Liver (tissue), 9 donors: Measurements from ENCODE around the gene WDR27. TPM values are rescaled to one million over a fixed set of nuclear protein-coding genes. Genes with fewer than 3 reads are reported as not detected.

ENCODE experiments used
- DNase-seq: peaks from one replicate; pipeline ENCODE4 v3.0.0-alpha.2; 2017; ENCODE audit warnings: low spot score
- H3K27ac ChIP-seq, 2 donors: one replicate each; pipeline ENCODE4 v1.7.0; 2013; ENCODE audit warnings: inconsistent platforms in 2 of 2, low read length in 2 of 2, control low read depth in 1 of 2, low read depth in 1 of 2, mild to moderate bottlenecking in 1 of 2
- H3K27me3 ChIP-seq, 4 donors: one replicate each; pipeline versions ENCODE4 v1.6.1 to v1.7.0; 2013; ENCODE audit warnings: low read length in 3 of 4, inconsistent platforms in 1 of 4, mild to moderate bottlenecking in 1 of 4, moderate library complexity in 1 of 4; ENCODE audit not compliant: control insufficient read depth in 4 of 4, insufficient read depth in 4 of 4
- H3K36me3 ChIP-seq, 4 donors: one replicate each; pipeline versions ENCODE4 v1.6.1 to v1.7.0; 2013; ENCODE audit warnings: low read length in 3 of 4, mild to moderate bottlenecking in 3 of 4, low read depth in 1 of 4, moderate library complexity in 1 of 4; ENCODE audit not compliant: control insufficient read depth in 4 of 4, insufficient read depth in 3 of 4
- H3K4me1 ChIP-seq, 4 donors: one replicate each; pipeline versions ENCODE4 v1.6.1 to v1.7.0; 2013; ENCODE audit warnings: low read length in 3 of 4, mild to moderate bottlenecking in 3 of 4, moderate library complexity in 1 of 4; ENCODE audit not compliant: control insufficient read depth in 4 of 4, insufficient read depth in 4 of 4
- H3K4me3 ChIP-seq, 3 donors: one replicate each; pipeline versions ENCODE4 v1.6.1 to v1.7.0; 2013; ENCODE audit warnings: low read length in 3 of 3, control low read depth in 1 of 3, low read depth in 1 of 3, mild to moderate bottlenecking in 1 of 3
- H3K9ac ChIP-seq, 2 donors: one replicate each; pipeline ENCODE4 v1.7.0; 2013; ENCODE audit warnings: low read length in 2 of 2, mild to moderate bottlenecking in 2 of 2, moderate library complexity in 2 of 2, control low read depth in 1 of 2, low read depth in 1 of 2
- H3K9me3 ChIP-seq, 4 donors: one replicate each; pipeline versions ENCODE4 v1.6.1 to v1.7.0; 2013; ENCODE audit warnings: low read length in 3 of 4; ENCODE audit not compliant: control insufficient read depth in 4 of 4
- EGR1 ChIP-seq, 2 donors: IDR thresholded peaks; 2 replicates each; pipeline ENCODE4 v1.6.1; 2016 to 2018; ENCODE audit warnings: antibody characterized with exemption in 2 of 2, low read depth in 2 of 2
- FOXA1 ChIP-seq: IDR thresholded peaks from 2 replicates; pipeline ENCODE4 v1.6.1; 2016; ENCODE audit warnings: antibody characterized with exemption
- FOXA2 ChIP-seq: IDR thresholded peaks from 2 replicates; pipeline ENCODE4 v1.6.1; 2016; ENCODE audit warnings: antibody characterized with exemption
- GABPA ChIP-seq, 2 donors: IDR thresholded peaks in 1 of 2; conservative IDR thresholded peaks in 1 of 2; 2 replicates each; pipeline ENCODE4 v1.6.1; 2016; ENCODE audit warnings: antibody characterized with exemption in 2 of 2, mild to moderate bottlenecking in 1 of 2, moderate library complexity in 1 of 2
- HNF4A ChIP-seq, 2 donors: conservative IDR thresholded peaks; 2 replicates each; pipeline ENCODE4 v1.6.1; 2016; ENCODE audit warnings: antibody characterized with exemption in 2 of 2, mild to moderate bottlenecking in 2 of 2
- JUND ChIP-seq, 2 donors: IDR thresholded peaks; 2 replicates each; pipeline ENCODE4 v1.6.1; 2016; ENCODE audit warnings: antibody characterized with exemption in 2 of 2
- NR2F2 ChIP-seq: IDR thresholded peaks from 2 replicates; pipeline ENCODE4 v1.6.1; 2016; ENCODE audit warnings: antibody characterized with exemption
- RAD21 ChIP-seq, 2 donors: IDR thresholded peaks; 2 replicates each; pipeline ENCODE4 v1.6.1; 2016; ENCODE audit warnings: antibody characterized with exemption in 2 of 2, mild to moderate bottlenecking in 2 of 2
- RXRA ChIP-seq, 2 donors: IDR thresholded peaks; 2 replicates each; pipeline ENCODE4 v1.6.1; 2017 to 2018; ENCODE audit warnings: antibody characterized with exemption in 2 of 2, mild to moderate bottlenecking in 1 of 2
- SP1 ChIP-seq: IDR thresholded peaks from 2 replicates; pipeline ENCODE4 v1.6.1; 2018; ENCODE audit warnings: antibody characterized with exemption, mild to moderate bottlenecking
- TAF1 ChIP-seq: conservative IDR thresholded peaks from 2 replicates; pipeline ENCODE4 v1.6.1; 2016; ENCODE audit warnings: antibody characterized with exemption, mild to moderate bottlenecking
- YY1 ChIP-seq: IDR thresholded peaks from 2 replicates; pipeline ENCODE4 v1.6.1; 2016; ENCODE audit warnings: antibody characterized with exemption, mild to moderate bottlenecking
- WGBS: extraction: QIAGEN DNeasy Blood & Tissue Kit; methylation state at CpG from one replicate; pipeline ENCODE4 v1.1.7; 2013; 5-methylcytosine and 5-hydroxymethylcytosine counted together
- polyA plus RNA-seq, 2 donors: library from polyadenylated mRNA; stranded (reverse) in 1 of 2; unstranded in 1 of 2; fragments of 200-250 nt in 1 of 2; fragments of >200 nt in 1 of 2; fragmentation: Nextera tagmentation in 1 of 2; extraction: Ambion mirVana in 1 of 2; gene quantifications; one replicate each; pipeline versions ENCODE4 v1.2.1 to v1.2.3, GENCODE V29; 2013 to 2015
- total RNA-seq, 2 donors: library from RNA; depleted of rRNA; stranded (reverse); fragments of >200 nt; gene quantifications; one replicate each; pipeline ENCODE4 v1.2.3, GENCODE V29; 2014
- TF ChIP-seq, protein P1 (sequence below): IDR thresholded peaks from 2 replicates; pipeline ENCODE4 v1.6.1; 2016; ENCODE audit warnings: antibody characterized with exemption
- TF ChIP-seq, protein P2 (sequence below): IDR thresholded peaks from 2 replicates; pipeline ENCODE4 v1.6.1; 2016; ENCODE audit warnings: antibody characterized with exemption
- TF ChIP-seq, protein P3 (sequence below): IDR thresholded peaks from 2 replicates; pipeline ENCODE4 v1.6.1; 2016; ENCODE audit warnings: antibody characterized with exemption
- TF ChIP-seq, protein P4 (sequence below): IDR thresholded peaks from 2 replicates; pipeline ENCODE4 v1.6.1; 2016; ENCODE audit warnings: antibody characterized with exemption, mild to moderate bottlenecking
- donor health status: healthy.
- donor health status: healthy.
- donor health status: healthy.
- donor health status: healthy.
- donor health status: healthy.

The WDR27 gene
- total and polyA plus RNA-seq, 4 donors = 3.7 to 20.1 (median 7.7) TPM

DNA sequence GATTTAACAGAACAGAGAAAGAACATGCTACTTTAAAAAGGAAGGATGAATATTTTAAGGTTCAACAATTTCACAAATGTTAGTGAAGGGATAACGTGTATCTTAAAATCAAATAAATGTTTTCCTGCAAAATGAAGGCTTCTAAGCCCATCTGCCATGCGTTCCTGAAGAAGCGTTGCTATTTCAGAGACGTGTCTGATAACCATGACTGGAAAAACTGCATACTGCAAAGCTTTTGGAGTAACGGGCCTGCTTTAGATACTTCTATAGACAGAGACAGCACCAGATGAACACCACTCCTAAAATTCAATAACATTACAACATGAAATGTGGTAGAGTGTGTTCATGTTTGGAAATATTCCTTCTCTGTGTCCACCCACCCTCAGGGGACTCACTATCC is 126.0 kb downstream of the WDR27 start:
- WGBS = 97% methylated on average over 5 of the region's 5 CpGs
- TF ChIP-seq GABPA (IDR thresholded peaks at IDR 0.05 in 1 of 2, conservative IDR thresholded peaks at IDR 0.05 in 1 of 2) (no peak), NR2F2 (no peak), RXRA (IDR thresholded peaks at IDR 0.05) (no peak), YY1 (no peak), HNF4A (conservative IDR thresholded peaks at IDR 0.05) (no peak), FOXA2 (no peak), EGR1 (IDR thresholded peaks at IDR 0.05; ENCODE audit: low read depth in 2 of 2) (no peak), FOXA1 (no peak), TAF1 (no peak), SP1 (no peak), RAD21 (IDR thresholded peaks at IDR 0.05) (no peak), JUND (IDR thresholded peaks at IDR 0.05) (no peak)
- TF ChIP-seq, protein P1, sequence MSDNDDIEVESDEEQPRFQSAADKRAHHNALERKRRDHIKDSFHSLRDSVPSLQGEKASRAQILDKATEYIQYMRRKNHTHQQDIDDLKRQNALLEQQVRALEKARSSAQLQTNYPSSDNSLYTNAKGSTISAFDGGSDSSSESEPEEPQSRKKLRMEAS = no peak
- TF ChIP-seq, protein P2, sequence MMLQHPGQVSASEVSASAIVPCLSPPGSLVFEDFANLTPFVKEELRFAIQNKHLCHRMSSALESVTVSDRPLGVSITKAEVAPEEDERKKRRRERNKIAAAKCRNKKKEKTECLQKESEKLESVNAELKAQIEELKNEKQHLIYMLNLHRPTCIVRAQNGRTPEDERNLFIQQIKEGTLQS = no peak
- TF ChIP-seq, protein P3, sequence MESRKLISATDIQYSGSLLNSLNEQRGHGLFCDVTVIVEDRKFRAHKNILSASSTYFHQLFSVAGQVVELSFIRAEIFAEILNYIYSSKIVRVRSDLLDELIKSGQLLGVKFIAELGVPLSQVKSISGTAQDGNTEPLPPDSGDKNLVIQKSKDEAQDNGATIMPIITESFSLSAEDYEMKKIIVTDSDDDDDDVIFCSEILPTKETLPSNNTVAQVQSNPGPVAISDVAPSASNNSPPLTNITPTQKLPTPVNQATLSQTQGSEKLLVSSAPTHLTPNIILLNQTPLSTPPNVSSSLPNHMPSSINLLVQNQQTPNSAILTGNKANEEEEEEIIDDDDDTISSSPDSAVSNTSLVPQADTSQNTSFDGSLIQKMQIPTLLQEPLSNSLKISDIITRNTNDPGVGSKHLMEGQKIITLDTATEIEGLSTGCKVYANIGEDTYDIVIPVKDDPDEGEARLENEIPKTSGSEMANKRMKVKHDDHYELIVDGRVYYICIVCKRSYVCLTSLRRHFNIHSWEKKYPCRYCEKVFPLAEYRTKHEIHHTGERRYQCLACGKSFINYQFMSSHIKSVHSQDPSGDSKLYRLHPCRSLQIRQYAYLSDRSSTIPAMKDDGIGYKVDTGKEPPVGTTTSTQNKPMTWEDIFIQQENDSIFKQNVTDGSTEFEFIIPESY = no peak
- H3K4me1 ChIP-seq = no peaks in the 10 kb centered on the region
- no peaks in the 10 kb centered on the region for H3K36me3 ChIP-seq
- DNase-seq = no peak
- H3K27me3 ChIP-seq = no peaks in the 10 kb centered on the region
- H3K9me3 ChIP-seq = no peaks in the 10 kb centered on the region
- no peak overlapping the region for H3K4me3 ChIP-seq
- no peak overlapping the region for H3K9ac ChIP-seq
- H3K27ac ChIP-seq = no peak overlapping the region

DNA sequence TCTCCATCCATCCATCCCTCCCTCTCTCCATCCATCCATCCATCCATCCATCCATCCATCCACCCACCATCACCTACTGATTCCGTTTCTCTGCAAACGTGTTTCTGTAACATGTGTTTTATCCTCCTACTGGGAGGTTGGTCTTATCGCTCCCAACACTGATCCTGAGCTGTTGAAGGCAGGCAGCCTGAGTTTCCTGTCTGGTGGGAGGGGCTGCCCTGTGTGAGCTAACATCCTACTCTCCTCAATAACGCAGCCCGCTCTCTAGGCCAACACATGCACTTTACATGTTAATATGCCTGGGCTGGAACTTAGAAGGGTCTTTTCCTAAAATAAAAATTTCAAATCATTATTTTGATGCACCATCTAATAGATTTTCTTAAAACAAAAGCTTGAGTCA is 126.5 kb downstream of the WDR27 start:
- H3K27ac ChIP-seq = no peak overlapping the region
- no peaks in the 10 kb centered on the region for H3K4me1 ChIP-seq
- 85% methylated on average over 5 of the region's 5 CpGs for WGBS
- DNase-seq = no peak
- H3K9me3 ChIP-seq = no peaks in the 10 kb centered on the region
- H3K4me3 ChIP-seq = no peak overlapping the region
- H3K36me3 ChIP-seq = no peaks in the 10 kb centered on the region
- TF ChIP-seq, protein P2 = no peak
- TF ChIP-seq, protein P1 = no peak
- TF ChIP-seq, protein P4, sequence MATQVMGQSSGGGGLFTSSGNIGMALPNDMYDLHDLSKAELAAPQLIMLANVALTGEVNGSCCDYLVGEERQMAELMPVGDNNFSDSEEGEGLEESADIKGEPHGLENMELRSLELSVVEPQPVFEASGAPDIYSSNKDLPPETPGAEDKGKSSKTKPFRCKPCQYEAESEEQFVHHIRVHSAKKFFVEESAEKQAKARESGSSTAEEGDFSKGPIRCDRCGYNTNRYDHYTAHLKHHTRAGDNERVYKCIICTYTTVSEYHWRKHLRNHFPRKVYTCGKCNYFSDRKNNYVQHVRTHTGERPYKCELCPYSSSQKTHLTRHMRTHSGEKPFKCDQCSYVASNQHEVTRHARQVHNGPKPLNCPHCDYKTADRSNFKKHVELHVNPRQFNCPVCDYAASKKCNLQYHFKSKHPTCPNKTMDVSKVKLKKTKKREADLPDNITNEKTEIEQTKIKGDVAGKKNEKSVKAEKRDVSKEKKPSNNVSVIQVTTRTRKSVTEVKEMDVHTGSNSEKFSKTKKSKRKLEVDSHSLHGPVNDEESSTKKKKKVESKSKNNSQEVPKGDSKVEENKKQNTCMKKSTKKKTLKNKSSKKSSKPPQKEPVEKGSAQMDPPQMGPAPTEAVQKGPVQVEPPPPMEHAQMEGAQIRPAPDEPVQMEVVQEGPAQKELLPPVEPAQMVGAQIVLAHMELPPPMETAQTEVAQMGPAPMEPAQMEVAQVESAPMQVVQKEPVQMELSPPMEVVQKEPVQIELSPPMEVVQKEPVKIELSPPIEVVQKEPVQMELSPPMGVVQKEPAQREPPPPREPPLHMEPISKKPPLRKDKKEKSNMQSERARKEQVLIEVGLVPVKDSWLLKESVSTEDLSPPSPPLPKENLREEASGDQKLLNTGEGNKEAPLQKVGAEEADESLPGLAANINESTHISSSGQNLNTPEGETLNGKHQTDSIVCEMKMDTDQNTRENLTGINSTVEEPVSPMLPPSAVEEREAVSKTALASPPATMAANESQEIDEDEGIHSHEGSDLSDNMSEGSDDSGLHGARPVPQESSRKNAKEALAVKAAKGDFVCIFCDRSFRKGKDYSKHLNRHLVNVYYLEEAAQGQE = no peak
- no peak overlapping the region for H3K9ac ChIP-seq
- no peaks in the 10 kb centered on the region for H3K27me3 ChIP-seq
